H1 (cell line): ENCODE measurements around the gene FBXO11. TPM values are rescaled to one million over a fixed set of nuclear protein-coding genes. Genes with fewer than 3 reads are reported as not detected.

Experiments used
- CTCF ChIA-PET: fragments of 300-600 bp; sonication (Branson Sonifier 250); formaldehyde crosslinking; loops from one replicate; lab custom pipeline; 2021; ENCODE audit not compliant: partially characterized antibody; lab: Charles Lee
- POLR2A ChIA-PET: fragments of 300-600 bp; sonication (Branson Sonifier 250); formaldehyde crosslinking; loops from one replicate; lab custom pipeline; 2021; ENCODE audit warnings: inconsistent platforms; ENCODE audit not compliant: partially characterized antibody; lab: Charles Lee
- DNase-seq, 2 experiments: peaks; one replicate each; pipeline versions ENCODE4 v3.0.0 to v3.0.0-alpha.2; 2010 to 2022; ENCODE audit warnings: low spot score in 2 of 2, low read depth in 1 of 2, mixed read lengths in 1 of 2
- FAIRE-seq: peaks from 2 replicates; lab custom pipeline; 2011; peaks lifted over from hg19 to GRCh38; lab: Jason Lieb, UNC
- H2AFZ ChIP-seq: 2 replicates; pipeline ENCODE4 v1.8.1; 2012; ENCODE audit warnings: low read length, inconsistent platforms
- H2AK5ac ChIP-seq: 2 replicates; pipeline ENCODE4 v1.6.1; 2013; ENCODE audit warnings: low read depth, low read length
- H2BK120ac ChIP-seq: replicated peaks from 2 replicates; pipeline ENCODE3; 2013; ENCODE audit warnings: low read depth, low read length, inconsistent platforms
- H2BK12ac ChIP-seq: 2 replicates; pipeline ENCODE4 v1.6.1; 2013; ENCODE audit warnings: low read depth, low read length
- H2BK15ac ChIP-seq: 2 replicates; pipeline ENCODE4 v1.6.1; 2013; ENCODE audit warnings: low read length
- H2BK20ac ChIP-seq: 2 replicates; pipeline ENCODE4 v1.6.1; 2013; ENCODE audit warnings: low read length
- H2BK5ac ChIP-seq: 2 replicates; pipeline ENCODE4 v1.6.1; 2013; ENCODE audit warnings: low read depth, low read length
- H3K14ac ChIP-seq: 2 replicates; pipeline ENCODE4 v1.6.1; 2013; ENCODE audit warnings: inconsistent platforms; ENCODE audit not compliant: insufficient read length
- H3K18ac ChIP-seq: 2 replicates; pipeline ENCODE4 v1.6.1; 2013; ENCODE audit warnings: low read length; ENCODE audit errors: extremely low read depth
- H3K23ac ChIP-seq: 2 replicates; pipeline ENCODE4 v1.6.1; 2013; ENCODE audit warnings: inconsistent platforms; ENCODE audit not compliant: insufficient read length
- H3K23me2 ChIP-seq: 2 replicates; pipeline ENCODE4 v1.6.1; 2013; ENCODE audit warnings: low read depth, low read length
- H3K27ac ChIP-seq: 2 replicates; pipeline ENCODE4 v1.6.1; 2011; ENCODE audit warnings: low read depth, low read length, inconsistent platforms
- H3K27me3 ChIP-seq, 4 experiments: replicated peaks in 1 of 4; 1 replicate in 1 of 4; 2 replicates in 3 of 4; pipeline versions ENCODE4 v1.6.1 to v1.8.1; 2011 to 2013; ENCODE audit warnings: low read length in 3 of 4, mild to moderate bottlenecking in 3 of 4, inconsistent platforms in 2 of 4, mixed read lengths in 2 of 4, moderate library complexity in 1 of 4; ENCODE audit not compliant: control insufficient read depth in 3 of 4, insufficient read depth in 3 of 4; ENCODE audit errors: extremely low read depth in 1 of 4
- H3K36me3 ChIP-seq, 4 experiments: 2 replicates each; pipeline versions ENCODE4 v1.6.1 to v1.8.1; 2011 to 2013; ENCODE audit warnings: mild to moderate bottlenecking in 4 of 4, low read length in 3 of 4, moderate library complexity in 2 of 4, control low read depth in 1 of 4, inconsistent platforms in 1 of 4; ENCODE audit not compliant: insufficient read depth in 4 of 4, control insufficient read depth in 2 of 4
- H3K4ac ChIP-seq: replicated peaks from 2 replicates; pipeline ENCODE3; 2013; ENCODE audit warnings: low read length, low read depth, mixed read lengths, inconsistent platforms; ENCODE audit not compliant: insufficient read length
- H3K4me1 ChIP-seq, 4 experiments: replicated peaks in 1 of 4; 1 replicate in 1 of 4; 2 replicates in 3 of 4; pipeline versions ENCODE4 v1.6.1 to v1.8.1; 2011 to 2013; ENCODE audit warnings: low read length in 3 of 4, inconsistent platforms in 2 of 4, mixed read lengths in 1 of 4; ENCODE audit not compliant: insufficient read depth in 4 of 4, control insufficient read depth in 3 of 4
- H3K4me2 ChIP-seq, 2 experiments: 2 replicates each; pipeline versions ENCODE4 v1.6.1 to v1.8.1; 2011 to 2013; ENCODE audit warnings: low read depth in 2 of 2, low read length in 2 of 2, control low read depth in 1 of 2, inconsistent platforms in 1 of 2, mild to moderate bottlenecking in 1 of 2; ENCODE audit not compliant: insufficient read depth in 1 of 2
- H3K4me3 ChIP-seq, 4 experiments: fragments of 200-600, 300-600 bp in 1 of 4; sonication (generic), shearing (Covaris generic), sonication (Bioruptor Twin) in 1 of 4; 2 replicates each; pipeline versions ENCODE4 v1.5.1 to v1.8.1; 2011 to 2016; ENCODE audit warnings: low read length in 4 of 4, low read depth in 3 of 4, control low read depth in 2 of 4, inconsistent platforms in 2 of 4, mild to moderate bottlenecking in 2 of 4, mixed read lengths in 1 of 4, moderate library complexity in 1 of 4; ENCODE audit not compliant: insufficient read depth in 2 of 4; ENCODE audit errors: extremely low read depth in 1 of 4
- H3K56ac ChIP-seq: replicated peaks from 2 replicates; pipeline ENCODE3; 2013; ENCODE audit warnings: low read depth, mild to moderate bottlenecking, mixed read lengths, low read length, inconsistent platforms; ENCODE audit not compliant: insufficient read length
- H3K79me1 ChIP-seq: 2 replicates; pipeline ENCODE4 v1.6.1; 2013; ENCODE audit warnings: low read depth, low read length, control low read depth
- H3K79me2 ChIP-seq, 2 experiments: 2 replicates each; pipeline versions ENCODE4 v1.6.1 to v1.8.1; 2012 to 2013; ENCODE audit warnings: low read length in 2 of 2, mild to moderate bottlenecking in 2 of 2, inconsistent platforms in 1 of 2; ENCODE audit not compliant: insufficient read depth in 2 of 2, control insufficient read depth in 1 of 2
- H3K9ac ChIP-seq, 4 experiments: replicated peaks in 1 of 4; 1 replicate in 1 of 4; 2 replicates in 3 of 4; pipeline versions ENCODE4 v1.6.1 to v1.8.1; 2011 to 2013; ENCODE audit warnings: low read depth in 3 of 4, low read length in 3 of 4, control low read depth in 2 of 4, mild to moderate bottlenecking in 2 of 4, moderate library complexity in 2 of 4, inconsistent platforms in 1 of 4; ENCODE audit errors: extremely low read depth in 1 of 4
- H3K9me3 ChIP-seq, 2 experiments: 2 replicates each; pipeline versions ENCODE4 v1.6.1 to v1.8.1; 2012 to 2013; ENCODE audit warnings: mild to moderate bottlenecking in 2 of 2, moderate library complexity in 2 of 2, control low read depth in 1 of 2, inconsistent platforms in 1 of 2, low read depth in 1 of 2, low read length in 1 of 2, mixed read lengths in 1 of 2; ENCODE audit not compliant: insufficient read depth in 2 of 2
- H4K20me1 ChIP-seq, 2 experiments: replicated peaks in 1 of 2; 2 replicates each; pipeline versions ENCODE3 to v1.8.1; 2011 to 2013; ENCODE audit warnings: inconsistent platforms in 2 of 2, low read length in 2 of 2, mild to moderate bottlenecking in 1 of 2; ENCODE audit not compliant: insufficient read depth in 2 of 2, control insufficient read depth in 1 of 2
- H4K5ac ChIP-seq: 2 replicates; pipeline ENCODE4 v1.6.1; 2013; ENCODE audit warnings: low read length, low read depth, mixed read lengths, inconsistent platforms; ENCODE audit not compliant: insufficient read length
- H4K8ac ChIP-seq: 2 replicates; pipeline ENCODE4 v1.8.0; 2013; ENCODE audit warnings: mild to moderate bottlenecking, moderate library complexity, low read length, inconsistent platforms; ENCODE audit not compliant: insufficient read depth; ENCODE audit errors: extremely low read depth
- H4K91ac ChIP-seq: replicated peaks from 2 replicates; pipeline ENCODE3; 2013; ENCODE audit warnings: low read length, mixed read lengths, inconsistent platforms; ENCODE audit not compliant: insufficient read length
- EP300 ChIP-seq, 2 experiments: IDR thresholded peaks; 1 replicate in 1 of 2; 2 replicates in 1 of 2; pipeline ENCODE4 v1.6.1; 2011 to 2012; ENCODE audit warnings: low read depth in 2 of 2, low read length in 2 of 2, mild to moderate bottlenecking in 2 of 2, borderline replicate concordance in 1 of 2, inconsistent platforms in 1 of 2, moderate library complexity in 1 of 2
- RFX5 ChIP-seq: IDR thresholded peaks from 2 replicates; pipeline ENCODE4 v1.6.1; 2011; ENCODE audit warnings: low read depth, low read length, improper control_type of control experiment, borderline replicate concordance
- RXRA ChIP-seq: IDR thresholded peaks from 2 replicates; pipeline ENCODE4 v1.6.1; 2011; ENCODE audit warnings: low read depth, mild to moderate bottlenecking, low read length, moderate library complexity; ENCODE audit not compliant: insufficient read depth
- SP4 ChIP-seq: IDR thresholded peaks from 2 replicates; pipeline ENCODE4 v1.6.1; 2012; ENCODE audit warnings: low read length, inconsistent platforms
- polyA plus RNA-seq, 7 experiments: library from polyadenylated mRNA; depleted of rRNA in 3 of 7; stranded (reverse) in 5 of 7; unstranded in 2 of 7; fragments of >200 nt in 5 of 7; fragments of 200-250 nt in 2 of 7; gene quantifications; 1 replicate in 5 of 7; 2 replicates in 1 of 7; 4 replicates in 1 of 7; pipeline versions ENCODE4 v1.2.1 to v1.2.3, GENCODE V29; 2011 to 2013; ENCODE audit warnings: missing spikeins in 2 of 7, mixed read lengths in 2 of 7
- total RNA-seq: library from RNA; stranded (reverse); fragmentation: NEBNext Ultra II Directional; extraction: Animal tissue kit (Norgen Biotek cat#: 25700); gene quantifications from 2 replicates; pipeline ENCODE4 v1.2.1, GENCODE V29; 2021

FBXO11 gene
- total and polyA plus RNA-seq, 2 of the 8 experiments (the other 6 are each of a cell fraction or from before 2014, with no cell fraction given): 21.7 to 57.3 TPM

GRCh38 chr2:47774567-47774966, 131.7 kb downstream of the FBXO11 start:
- Histone ChIP-seq H3K36me3 (no peaks in the 10 kb centered on the region), H3K4me2 (no peak overlapping the region), H4K91ac (no peak overlapping the region), H3K23me2 (no peaks in the 10 kb centered on the region), H2AK5ac (no peak overlapping the region), H3K4ac (no peak overlapping the region), H3K9me3 (0 out of 4 replicates have a peak, but pooled peaks cover 0 to 4% of the 10 kb centered on the region in 2 experiments), H3K79me1 (no peaks in the 10 kb centered on the region), H3K4me3 (no peak overlapping the region), H3K27ac (no peak overlapping the region), H3K4me1 (peaks cover 0 to 7% (median 2%) of the 10 kb centered on the region in 4 experiments; a peak in 1 of 7 replicates), H3K27me3 (no peaks in the 10 kb centered on the region), H2BK20ac (no peak overlapping the region), H2BK15ac (no peak overlapping the region), H4K5ac (no peak overlapping the region), H4K20me1 (no peaks in the 10 kb centered on the region), H3K23ac (no peak overlapping the region), H3K14ac (no peak overlapping the region), H3K9ac (no peak overlapping the region), H3K56ac (no peak overlapping the region), H3K18ac (no peak overlapping the region), H2BK12ac (no peak overlapping the region), H2BK120ac (no peak overlapping the region), H2AFZ (no peak overlapping the region), H2BK5ac (no peak overlapping the region), H3K79me2 (no peaks in the 10 kb centered on the region), H4K8ac (no peak overlapping the region)
- POLR2A ChIA-PET: interaction anchor here (1.0 to 1.5 kb wide), 2 partner anchors 8 to 9 kb away, joined by 3 to 7 read pairs; partner anchors contain the start of gene MSH6
- CTCF ChIA-PET: interaction anchor here (0.8 to 1.7 kb wide), 3 partner anchors 32 to 238 kb away, joined by 3 to 5 read pairs (median 3); no protein-coding TSS in a partner anchor
- no peak for DNase-seq
- FAIRE-seq: no peak
- TF ChIP-seq EP300 (IDR thresholded peaks at IDR 0.05; ENCODE audit: borderline replicate concordance in 1 of 2, low read depth in 2 of 2, low read length in 2 of 2) (no peak), RFX5 (no peak), RXRA (no peak), SP4 (no peak)
